Testis (tissue), 2 donors: ENCODE data around the gene KRT8.

ENCODE experiments used
- CTCF ChIP-seq, 3 experiments: fragments of 450-650 bp in 2 of 3; fragments of 200-600 bp in 1 of 3; sonication (generic) in 1 of 3; IDR thresholded peaks; one replicate each; pipeline ENCODE4 v1.5.1; 2016 to 2019; ENCODE audit warnings: antibody characterized with exemption in 3 of 3, mild to moderate bottlenecking in 2 of 3, moderate library complexity in 1 of 3
- POLR2A ChIP-seq: fragments of 450-650 bp; IDR thresholded peaks from one replicate; pipeline ENCODE4 v1.6.1; 2017; ENCODE audit warnings: antibody characterized with exemption, mild to moderate bottlenecking, moderate library complexity

- TF ChIP-seq CTCF (IDR thresholded peaks at IDR 0.05) (no peak), POLR2A (no peak)
These were observed 44.6 kb downstream of the KRT8 start for GRCh38 chr12:52860102-52860823.
